ENCODE results near the gene PACC1. TPM values are rescaled to one million over a fixed set of nuclear protein-coding genes. Genes with fewer than 3 reads are reported as not detected.

PACC1 gene
- total RNA-seq, 1 donor from 2014 or later, result 25.8 TPM

GRCh38 chr1:212428496-212428895 lies 13.8 kb upstream of the PACC1 start:
- no peaks in the 10 kb centered on the region for H3K4me1 Mint-ChIP-seq (ENCODE audit: low read depth, unreplicated experiment)

GRCh38 chr1:212423879-212424278 lies 9.2 kb upstream of the PACC1 start:
- Mint-ChIP-seq H3K27ac (ENCODE audit: unreplicated experiment) (no peak overlapping the region), H3K4me3 (ENCODE audit: unreplicated experiment) (no peak overlapping the region), H3K9me3 (ENCODE audit: unreplicated experiment) (peaks cover 1% of the 10 kb centered on the region), H3K27me3 (ENCODE audit: unreplicated experiment) (no peaks in the 10 kb centered on the region), H3K36me3 (ENCODE audit: unreplicated experiment) (no peaks in the 10 kb centered on the region), H3K4me1 (ENCODE audit: low read depth, unreplicated experiment) (no peaks in the 10 kb centered on the region)
- TF ChIP-seq CTCF (IDR thresholded peaks at IDR 0.05; ENCODE audit: partially characterized antibody, unreplicated experiment), result no peak
- DNase-seq, result no peak

More at GRCh38 chr1:212428496-212428895, 13.8 kb upstream of the PACC1 start:
- Mint-ChIP-seq H3K27me3 (ENCODE audit: unreplicated experiment) (no peaks in the 10 kb centered on the region), H3K36me3 (ENCODE audit: unreplicated experiment) (no peaks in the 10 kb centered on the region), H3K27ac (ENCODE audit: unreplicated experiment) (no peak overlapping the region), H3K4me3 (ENCODE audit: unreplicated experiment) (no peak overlapping the region), H3K9me3 (ENCODE audit: unreplicated experiment) (peaks cover 1% of the 10 kb centered on the region)
- DNase-seq, result no peak
- no peak for TF ChIP-seq CTCF (IDR thresholded peaks at IDR 0.05; ENCODE audit: partially characterized antibody, unreplicated experiment)

GRCh38 chr1:212421165-212421564 lies 6.5 kb upstream of the PACC1 start:
- no peak for TF ChIP-seq CTCF (IDR thresholded peaks at IDR 0.05; ENCODE audit: partially characterized antibody, unreplicated experiment)
- H3K4me3 Mint-ChIP-seq (ENCODE audit: unreplicated experiment), result no peak overlapping the region
- no peaks in the 10 kb centered on the region for H3K4me1 Mint-ChIP-seq (ENCODE audit: low read depth, unreplicated experiment)
- H3K27me3 Mint-ChIP-seq (ENCODE audit: unreplicated experiment), result peaks cover 3% of the 10 kb centered on the region
- H3K9me3 Mint-ChIP-seq (ENCODE audit: unreplicated experiment), result peaks cover 5% of the 10 kb centered on the region
- DNase-seq, result no peak
- no peaks in the 10 kb centered on the region for H3K36me3 Mint-ChIP-seq (ENCODE audit: unreplicated experiment)
- H3K27ac Mint-ChIP-seq (ENCODE audit: unreplicated experiment), result no peak overlapping the region

GRCh38 chr1:212415107-212415841 lies 588 bp upstream of the PACC1 start:
- Mint-ChIP-seq H3K4me3 (ENCODE audit: unreplicated experiment) (peak overlapping the region; percentile 98), H3K36me3 (ENCODE audit: unreplicated experiment) (peaks cover 16% of the 10 kb centered on the region), H3K4me1 (ENCODE audit: low read depth, unreplicated experiment) (peaks cover 11% of the 10 kb centered on the region), H3K9me3 (ENCODE audit: unreplicated experiment) (peaks cover 11% of the 10 kb centered on the region), H3K27ac (ENCODE audit: unreplicated experiment) (peak overlapping the region; percentile 4), H3K27me3 (ENCODE audit: unreplicated experiment) (peaks cover 13% of the 10 kb centered on the region)
- no peak for DNase-seq
- no peak for TF ChIP-seq CTCF (IDR thresholded peaks at IDR 0.05; ENCODE audit: partially characterized antibody, unreplicated experiment)

GRCh38 chr1:212413902-212414327 lies 771 bp downstream of the PACC1 start:
- Mint-ChIP-seq H3K36me3 (ENCODE audit: unreplicated experiment) (peaks cover 16% of the 10 kb centered on the region), H3K4me1 (ENCODE audit: low read depth, unreplicated experiment) (peaks cover 11% of the 10 kb centered on the region), H3K27me3 (ENCODE audit: unreplicated experiment) (peaks cover 13% of the 10 kb centered on the region), H3K9me3 (ENCODE audit: unreplicated experiment) (peaks cover 11% of the 10 kb centered on the region), H3K27ac (ENCODE audit: unreplicated experiment) (peak overlapping the region; percentile 73), H3K4me3 (ENCODE audit: unreplicated experiment) (peak overlapping the region; percentile 98)
- TF ChIP-seq CTCF (IDR thresholded peaks at IDR 0.05; ENCODE audit: partially characterized antibody, unreplicated experiment), result no peak
- DNase-seq, result no peak
